Measurements from ENCODE around the gene ABCA2. TPM values are rescaled to one million over a fixed set of nuclear protein-coding genes. Genes with fewer than 3 reads are reported as not detected.

Gene ABCA2
- total RNA-seq, 1 donor from 2014 or later, result 47.2 TPM

Other genes with a start within 250 kb of the ABCA2 start
- gene TMEM141, start 236.9 kb downstream of the ABCA2 start, total RNA-seq, result 33.0 TPM
- 0.71 TPM for gene CCDC183, start 231.9 kb downstream of the ABCA2 start, total RNA-seq
- 54.9 TPM for gene RABL6, start 220.3 kb downstream of the ABCA2 start, total RNA-seq
- 1.00 TPM for gene AJM1, start 185.8 kb downstream of the ABCA2 start, total RNA-seq
- 89.6 TPM for gene PHPT1, start 178.8 kb downstream of the ABCA2 start, total RNA-seq
- gene MAMDC4, start 175.9 kb downstream of the ABCA2 start, total RNA-seq, result 1.6 TPM
- gene EDF1, start 161.9 kb downstream of the ABCA2 start, total RNA-seq, result 215 TPM
- gene TRAF2, start 141.7 kb downstream of the ABCA2 start, total RNA-seq, result 8.8 TPM
- gene FBXW5, start 83.5 kb downstream of the ABCA2 start, total RNA-seq, result 95.2 TPM
- gene C8G, start 83.0 kb downstream of the ABCA2 start, total RNA-seq, result not detected
- not detected for gene LCN12, start 76.0 kb downstream of the ABCA2 start, total RNA-seq
- 249 TPM for gene PTGDS, start 50.7 kb downstream of the ABCA2 start, total RNA-seq
- 0.71 TPM for gene LCNL1, start 45.2 kb downstream of the ABCA2 start, total RNA-seq
- gene PAXX, start 35.8 kb downstream of the ABCA2 start, total RNA-seq, result 29.4 TPM
- 1.6 TPM for gene CLIC3, start 31.7 kb downstream of the ABCA2 start, total RNA-seq
- gene FUT7, start 3.9 kb upstream of the ABCA2 start, total RNA-seq, result 0.55 TPM
- 95.3 TPM for gene NPDC1, start 17.9 kb upstream of the ABCA2 start, total RNA-seq
- not detected for gene ENTPD2, start 25.8 kb upstream of the ABCA2 start, total RNA-seq
- 0.42 TPM for gene SAPCD2, start 42.3 kb upstream of the ABCA2 start, total RNA-seq
- gene UAP1L1, start 49.3 kb upstream of the ABCA2 start, total RNA-seq, result 28.1 TPM
- 33.0 TPM for gene MAN1B1, start 58.7 kb upstream of the ABCA2 start, total RNA-seq
- gene DPP7, start 86.5 kb upstream of the ABCA2 start, total RNA-seq, result 150 TPM
- not detected for gene GRIN1, start 110.9 kb upstream of the ABCA2 start, total RNA-seq
- gene LRRC26, start 141.8 kb upstream of the ABCA2 start, total RNA-seq, result not detected
- gene TMEM210, start 143.8 kb upstream of the ABCA2 start, total RNA-seq, result not detected
- 39.3 TPM for gene ANAPC2, start 160.3 kb upstream of the ABCA2 start, total RNA-seq
- gene SSNA1, start 160.4 kb upstream of the ABCA2 start, total RNA-seq, result 53.3 TPM
- 5.1 TPM for gene TPRN, start 172.5 kb upstream of the ABCA2 start, total RNA-seq
- 24.8 TPM for gene TMEM203, start 177.4 kb upstream of the ABCA2 start, total RNA-seq
- gene NDOR1, start 177.5 kb upstream of the ABCA2 start, total RNA-seq, result 10.4 TPM
- 5.9 TPM for gene RNF208, start 194.0 kb upstream of the ABCA2 start, total RNA-seq
- 0.42 TPM for gene CYSRT1, start 196.9 kb upstream of the ABCA2 start, total RNA-seq
- gene RNF224, start 199.3 kb upstream of the ABCA2 start, total RNA-seq, result not detected
- not detected for gene SLC34A3, start 202.7 kb upstream of the ABCA2 start, total RNA-seq
- 298 TPM for gene TUBB4B, start 213.1 kb upstream of the ABCA2 start, total RNA-seq
- gene STPG3, start 223.0 kb upstream of the ABCA2 start, total RNA-seq, result not detected
- 39.2 TPM for gene NELFB, start 227.1 kb upstream of the ABCA2 start, total RNA-seq
- gene TOR4A, start 249.5 kb upstream of the ABCA2 start, total RNA-seq, result 9.2 TPM